Transverse colon (tissue), 4 donors: ENCODE results near the gene FOSL2. TPM values are rescaled to one million over a fixed set of nuclear protein-coding genes. Genes with fewer than 3 reads are reported as not detected.

Experiments
- DNase-seq: peaks from one replicate; pipeline ENCODE4 v3.0.0-alpha.2; 2019
- H3K27ac ChIP-seq, 4 donors: fragments of 200-600 bp; sonication (generic); 2 replicates each; pipeline ENCODE4 v1.5.1; 2016 to 2018; ENCODE audit warnings: inconsistent platforms in 4 of 4
- H3K27me3 ChIP-seq: fragments of 200-600 bp; sonication (generic); 2 replicates; pipeline ENCODE4 v1.5.1; 2017; ENCODE audit warnings: inconsistent platforms
- H3K36me3 ChIP-seq, 4 donors: fragments of 200-600 bp; sonication (generic); 2 replicates each; pipeline ENCODE4 v1.5.1; 2017 to 2019; ENCODE audit warnings: inconsistent platforms in 4 of 4
- H3K4me1 ChIP-seq, 4 donors: fragments of 200-600 bp; sonication (generic); 2 replicates each; pipeline ENCODE4 v1.5.1; 2017 to 2020; ENCODE audit warnings: inconsistent platforms in 4 of 4
- H3K4me3 ChIP-seq, 4 donors: fragments of 200-600 bp; sonication (generic); 1 replicate in 1 of 4; 2 replicates in 3 of 4; pipeline versions ENCODE4 v1.5.1 to v1.6.1; 2017 to 2019; ENCODE audit warnings: inconsistent platforms in 4 of 4
- H3K9me3 ChIP-seq, 2 donors: fragments of 200-600 bp; sonication (generic); 2 replicates each; pipeline ENCODE4 v1.5.1; 2017 to 2019; ENCODE audit warnings: inconsistent platforms in 2 of 2
- EP300 ChIP-seq: sonication (generic); formaldehyde crosslinking; IDR thresholded peaks from one replicate; pipeline ENCODE4 v1.6.1; 2017; ENCODE audit warnings: antibody characterized with exemption, low read depth
- POLR2A ChIP-seq: fragments of 450-650 bp; IDR thresholded peaks from one replicate; pipeline ENCODE4 v1.6.1; 2016; ENCODE audit warnings: antibody characterized with exemption, mild to moderate bottlenecking, moderate library complexity
- POLR2AphosphoS5 ChIP-seq, 3 donors: sonication (generic); formaldehyde crosslinking; IDR thresholded peaks; one replicate each; pipeline ENCODE4 v1.6.1; 2016; ENCODE audit warnings: antibody characterized with exemption in 3 of 3
- WGBS, 2 donors: methylation state at CpG; one replicate each; pipeline ENCODE4 v1.1.5; 2018; ENCODE audit warnings: low coverage in 1 of 2; 5-methylcytosine and 5-hydroxymethylcytosine counted together
- in situ Hi-C, 4 donors: fragments of 200-750 bp; cut with MboI; loops; one replicate each; pipeline versions ENCODE4 v1.15.0 to v1.15.1; 2017; ENCODE audit warnings: low sequenced_read_pairs in 3 of 4, low pct_ligation_motif_present in 1 of 4, low pct_unique_long_range_greater_than_20kb in 1 of 4
- intact Hi-C: fragments of 100-400 bp; cut with DNase I; formaldehyde crosslinking; loops from one replicate; pipeline ENCODE4 v1.15.1; 2023; ENCODE audit warnings: low total_unique reads
- total RNA-seq, 4 donors: library from RNA; depleted of rRNA; stranded (reverse); fragments of >200 nt; gene quantifications; one replicate each; pipeline ENCODE4 v1.1.0, GENCODE V29; 2016
- TF ChIP-seq, protein P1 (sequence below), 5 experiments: fragments of 200-600 bp in 3 of 5; fragments of 450-650 bp in 2 of 5; sonication (generic) in 3 of 5; IDR thresholded peaks; 1 replicate in 2 of 5; 2 replicates in 3 of 5; pipeline ENCODE4 v1.5.1; 2016 to 2017; ENCODE audit warnings: antibody characterized with exemption in 5 of 5, inconsistent platforms in 3 of 5, mild to moderate bottlenecking in 2 of 5, moderate library complexity in 1 of 5

Gene FOSL2
- total RNA-seq, 4 donors from 2014 or later, result 135 to 358 (median 233) TPM

GRCh38 chr2:28432362-28432761, 39.7 kb downstream of the FOSL2 start:
- 91 to 98% methylated on average over 8 of the region's 8 CpGs for WGBS, 2 donors
- H3K4me3 ChIP-seq, result no peak overlapping the region
- H3K27ac ChIP-seq, result no peak overlapping the region
- H3K27me3 ChIP-seq, result no peaks in the 10 kb centered on the region
- peaks cover 0 to 29% (median 17%) of the 10 kb centered on the region in 4 donors for H3K4me1 ChIP-seq
- no peak for TF ChIP-seq POLR2AphosphoS5 (IDR thresholded peaks at IDR 0.05)
- TF ChIP-seq, protein P1, sequence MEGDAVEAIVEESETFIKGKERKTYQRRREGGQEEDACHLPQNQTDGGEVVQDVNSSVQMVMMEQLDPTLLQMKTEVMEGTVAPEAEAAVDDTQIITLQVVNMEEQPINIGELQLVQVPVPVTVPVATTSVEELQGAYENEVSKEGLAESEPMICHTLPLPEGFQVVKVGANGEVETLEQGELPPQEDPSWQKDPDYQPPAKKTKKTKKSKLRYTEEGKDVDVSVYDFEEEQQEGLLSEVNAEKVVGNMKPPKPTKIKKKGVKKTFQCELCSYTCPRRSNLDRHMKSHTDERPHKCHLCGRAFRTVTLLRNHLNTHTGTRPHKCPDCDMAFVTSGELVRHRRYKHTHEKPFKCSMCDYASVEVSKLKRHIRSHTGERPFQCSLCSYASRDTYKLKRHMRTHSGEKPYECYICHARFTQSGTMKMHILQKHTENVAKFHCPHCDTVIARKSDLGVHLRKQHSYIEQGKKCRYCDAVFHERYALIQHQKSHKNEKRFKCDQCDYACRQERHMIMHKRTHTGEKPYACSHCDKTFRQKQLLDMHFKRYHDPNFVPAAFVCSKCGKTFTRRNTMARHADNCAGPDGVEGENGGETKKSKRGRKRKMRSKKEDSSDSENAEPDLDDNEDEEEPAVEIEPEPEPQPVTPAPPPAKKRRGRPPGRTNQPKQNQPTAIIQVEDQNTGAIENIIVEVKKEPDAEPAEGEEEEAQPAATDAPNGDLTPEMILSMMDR (IDR thresholded peaks at IDR 0.05), result no peak
- H3K36me3 ChIP-seq, result no peaks in the 10 kb centered on the region
- intact Hi-C loops, result no loop called here
- in situ Hi-C loops, result loop anchor here in 1 of 4 donors (25.0 kb wide), 1 partner anchor 695 kb away; no protein-coding TSS in a partner anchor
- peaks cover 0 to 4% of the 10 kb centered on the region in 2 donors for H3K9me3 ChIP-seq
- DNase-seq, result no peak

GRCh38 chr2:28433215-28433614, 40.6 kb downstream of the FOSL2 start:
- no peaks in the 10 kb centered on the region for H3K27me3 ChIP-seq
- peaks cover 0 to 4% of the 10 kb centered on the region in 2 donors for H3K9me3 ChIP-seq
- H3K27ac ChIP-seq, result no peak overlapping the region
- H3K4me1 ChIP-seq, result peaks cover 0 to 37% (median 19%) of the 10 kb centered on the region in 4 donors
- no peak overlapping the region for H3K4me3 ChIP-seq
- WGBS, 2 donors, result 90 to 100% methylated on average over 1 to 2 of the region's 2 CpGs
- in situ Hi-C loops (loop anchor here in 1 of 4 donors (25.0 kb wide), 1 partner anchor 696 kb away; no protein-coding TSS in a partner anchor), intact Hi-C loops (no loop called here)
- DNase-seq, result no peak
- TF ChIP-seq EP300, result no peak
- no peak for TF ChIP-seq POLR2AphosphoS5 (IDR thresholded peaks at IDR 0.05)
- no peaks in the 10 kb centered on the region for H3K36me3 ChIP-seq

DNA sequence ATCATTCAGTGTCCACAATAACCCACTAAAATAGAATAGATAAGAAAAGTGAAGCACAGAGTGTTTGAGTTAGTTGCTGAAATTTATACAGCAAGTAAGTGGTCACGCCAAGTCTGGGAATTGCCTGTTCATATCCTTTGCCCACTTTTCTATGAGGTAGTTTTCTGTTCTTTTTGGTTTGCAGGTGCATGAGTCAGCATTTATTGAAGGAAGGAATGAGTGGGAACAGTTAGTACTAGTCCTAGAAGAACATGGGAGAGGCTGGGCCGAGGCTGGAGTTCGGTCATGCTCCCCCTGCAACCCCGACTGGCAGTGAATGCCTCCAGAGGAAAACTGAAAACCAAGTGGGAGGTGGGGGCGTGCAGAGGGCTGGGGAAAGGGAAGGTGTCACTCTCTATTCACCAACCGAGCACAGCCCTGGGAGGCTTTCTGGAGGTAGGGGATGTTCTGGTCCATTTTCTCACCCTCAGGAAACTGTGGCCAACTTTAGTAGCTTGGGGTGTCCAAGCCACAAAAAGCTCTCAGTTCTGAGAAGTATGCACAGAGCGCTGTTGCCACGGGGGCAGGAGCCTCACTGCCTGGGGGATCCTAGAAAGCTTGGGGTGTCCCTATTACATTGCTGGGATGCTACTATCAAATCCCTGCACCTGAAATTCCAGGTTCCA, 41.4 kb downstream of the FOSL2 start:
- Histone ChIP-seq H3K4me3 (no peak overlapping the region), H3K9me3 (peaks cover 0 to 4% of the 10 kb centered on the region in 2 donors), H3K27ac (no peak overlapping the region), H3K27me3 (no peaks in the 10 kb centered on the region), H3K4me1 (peaks cover 0 to 37% (median 19%) of the 10 kb centered on the region in 4 donors), H3K36me3 (no peaks in the 10 kb centered on the region)
- in situ Hi-C loops, result loop anchor here in 1 of 4 donors (25.0 kb wide), 1 partner anchor 697 kb away; no protein-coding TSS in a partner anchor
- WGBS, 2 donors, result 87 to 88% methylated on average over 1 to 8 of the region's 8 CpGs
- intact Hi-C loops, result no loop called here
- no peak for DNase-seq
- TF ChIP-seq EP300, result no peak
- no peak for TF ChIP-seq POLR2AphosphoS5 (IDR thresholded peaks at IDR 0.05)
- TF ChIP-seq, protein P1 (IDR thresholded peaks at IDR 0.05), result no peak
- TF ChIP-seq POLR2A, result no peak

GRCh38 chr2:28434600-28434989, 41.9 kb downstream of the FOSL2 start:
- WGBS, 2 donors, result 67 to 90% methylated on average over 2 to 5 of the region's 5 CpGs
- intact Hi-C loops, result no loop called here

More at GRCh38 chr2:28434600-28434989, 41.9 kb downstream of the FOSL2 start:
- no peak overlapping the region for H3K27ac ChIP-seq
- TF ChIP-seq POLR2A, result no peak
- TF ChIP-seq POLR2AphosphoS5 (IDR thresholded peaks at IDR 0.05), result no peak
- TF ChIP-seq, protein P1 (IDR thresholded peaks at IDR 0.05), result no peak
- no peak for TF ChIP-seq EP300
- no peaks in the 10 kb centered on the region for H3K27me3 ChIP-seq
- no peak overlapping the region for H3K4me3 ChIP-seq
- no peak for DNase-seq
- H3K9me3 ChIP-seq, result peaks cover 0 to 4% of the 10 kb centered on the region in 2 donors
- H3K36me3 ChIP-seq, result no peaks in the 10 kb centered on the region
- in situ Hi-C loops, result loop anchor here in 1 of 4 donors (25.0 kb wide), 1 partner anchor 697 kb away; no protein-coding TSS in a partner anchor
- peaks cover 0 to 37% (median 19%) of the 10 kb centered on the region in 4 donors for H3K4me1 ChIP-seq
